Activated naive CD8-positive, alpha-beta T cell (primary cell): ENCODE results near the gene PRR29.
A peak's percentile ranks its signal among the peaks of the same experiment; 100 is the strongest.
"Not testable (repeated sequence)": the region's sequence is repeated elsewhere in the genome, so short reads cannot be mapped to it uniquely, and the experiment has no call there.

Source experiments
- H3K27ac Mint-ChIP-seq: one replicate; pipeline ENCODE4 v1.8.0; 2021; ENCODE audit warnings: mixed read lengths
- H3K27me3 Mint-ChIP-seq: one replicate; pipeline ENCODE4 v1.8.0; 2021; ENCODE audit warnings: mixed read lengths
- H3K36me3 Mint-ChIP-seq: one replicate; pipeline ENCODE4 v1.8.0; 2021; ENCODE audit warnings: mixed read lengths
- H3K4me1 Mint-ChIP-seq: one replicate; pipeline ENCODE4 v1.8.0; 2021; ENCODE audit warnings: low read depth, mixed read lengths
- H3K4me3 Mint-ChIP-seq: one replicate; pipeline ENCODE4 v1.8.0; 2021; ENCODE audit warnings: mild to moderate bottlenecking, mixed read lengths
- H3K9me3 Mint-ChIP-seq: one replicate; pipeline ENCODE4 v1.8.0; 2021; ENCODE audit warnings: low read depth, mixed read lengths

The PRR29 gene

DNA sequence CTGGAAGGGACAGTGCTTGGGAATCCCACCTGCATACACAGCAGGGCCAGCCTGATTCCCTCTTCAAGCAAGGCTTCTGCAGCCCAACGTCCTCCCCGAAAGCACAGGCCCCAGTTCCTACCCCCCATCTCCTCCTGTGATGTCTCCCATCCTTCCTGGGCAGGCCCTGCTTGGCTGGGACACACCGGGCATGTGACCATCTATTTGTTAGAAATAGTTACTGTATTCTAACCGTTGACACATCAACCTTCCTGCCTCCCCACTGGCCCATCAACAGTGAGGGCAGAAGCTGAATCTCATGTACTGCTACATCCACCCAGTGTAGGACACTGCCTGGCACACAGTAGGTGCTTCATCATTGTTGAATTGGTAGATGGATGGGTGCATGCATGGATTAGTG is 10.7 kb downstream of the PRR29 start:
- H3K27ac Mint-ChIP-seq, result peak overlapping the region; percentile 68
- H3K4me3 Mint-ChIP-seq, result no peak overlapping the region
- H3K9me3 Mint-ChIP-seq, result no peaks in the 10 kb centered on the region
- peaks cover 66% of the 10 kb centered on the region for H3K4me1 Mint-ChIP-seq
- H3K27me3 Mint-ChIP-seq, result no peaks in the 10 kb centered on the region
- peaks cover 4% of the 10 kb centered on the region for H3K36me3 Mint-ChIP-seq

DNA sequence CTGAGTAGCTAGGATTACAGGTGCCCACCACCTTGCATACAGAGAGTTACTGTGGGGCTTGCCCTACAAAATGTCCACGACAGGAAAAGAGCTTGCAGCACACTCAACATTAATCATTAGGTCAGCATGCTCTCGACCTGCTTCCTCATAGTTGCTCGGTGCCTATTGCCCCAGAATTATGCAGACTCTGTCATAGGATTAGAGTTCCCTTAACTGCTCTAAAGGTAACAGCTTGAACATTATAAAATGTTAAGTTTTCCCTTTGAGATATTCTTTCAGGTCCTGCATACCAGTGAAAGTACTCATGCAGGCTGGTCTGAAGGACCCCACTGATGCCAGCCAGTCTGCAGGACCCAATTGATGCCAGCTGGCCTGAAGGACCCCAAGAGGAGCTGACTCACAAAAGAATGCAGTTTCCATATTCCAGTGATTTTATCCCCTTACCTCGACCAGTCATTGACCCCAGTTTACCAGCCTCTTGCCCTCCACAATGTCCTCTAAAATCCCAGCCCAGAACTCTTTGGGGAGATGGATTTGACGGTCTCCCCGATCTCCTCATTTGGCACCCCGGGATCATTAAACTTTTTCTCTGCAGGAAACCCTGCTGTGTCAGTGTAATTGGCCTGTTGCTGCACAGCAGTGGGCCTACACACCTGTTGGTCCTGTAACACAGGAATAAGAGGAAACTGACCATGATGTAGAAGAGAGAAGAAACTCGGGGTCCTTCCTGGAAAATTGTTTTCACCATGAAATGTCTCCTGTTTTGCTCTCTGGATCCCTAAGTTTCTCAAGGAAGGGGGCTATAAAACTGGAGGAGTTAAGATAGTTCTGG is 11.6 kb downstream of the PRR29 start:
- Mint-ChIP-seq H3K27ac (peak overlapping the region; percentile 2), H3K9me3 (no peaks in the 10 kb centered on the region), H3K36me3 (peaks cover 4% of the 10 kb centered on the region), H3K4me1 (peaks cover 73% of the 10 kb centered on the region), H3K4me3 (no peak overlapping the region), H3K27me3 (no peaks in the 10 kb centered on the region)

DNA sequence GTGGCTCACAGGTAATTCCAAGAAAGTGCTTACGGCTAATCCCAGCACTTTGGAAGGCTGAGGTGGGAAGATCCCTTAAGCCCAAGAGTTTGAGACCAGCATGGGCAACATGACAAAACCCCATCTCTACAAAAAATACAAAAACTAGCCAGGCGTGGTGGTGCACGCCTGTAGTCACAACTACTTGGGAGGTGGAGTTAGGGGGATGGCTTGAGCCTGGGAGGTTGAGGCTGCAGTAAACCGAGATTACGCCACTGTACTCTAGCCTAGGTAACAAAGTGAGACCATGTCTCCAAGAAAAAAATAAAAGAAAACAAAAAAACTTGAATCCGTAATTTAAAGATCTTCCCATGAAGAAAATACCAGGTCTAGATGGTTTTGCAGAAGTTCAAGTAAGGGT is 17.3 kb downstream of the PRR29 start:
- Mint-ChIP-seq H3K9me3 (no peaks in the 10 kb centered on the region), H3K36me3 (peaks cover 11% of the 10 kb centered on the region), H3K27me3 (no peaks in the 10 kb centered on the region), H3K4me1 (peaks cover 79% of the 10 kb centered on the region), H3K27ac (peak overlapping the region; percentile 93), H3K4me3 (peak overlapping the region; percentile 81)

DNA sequence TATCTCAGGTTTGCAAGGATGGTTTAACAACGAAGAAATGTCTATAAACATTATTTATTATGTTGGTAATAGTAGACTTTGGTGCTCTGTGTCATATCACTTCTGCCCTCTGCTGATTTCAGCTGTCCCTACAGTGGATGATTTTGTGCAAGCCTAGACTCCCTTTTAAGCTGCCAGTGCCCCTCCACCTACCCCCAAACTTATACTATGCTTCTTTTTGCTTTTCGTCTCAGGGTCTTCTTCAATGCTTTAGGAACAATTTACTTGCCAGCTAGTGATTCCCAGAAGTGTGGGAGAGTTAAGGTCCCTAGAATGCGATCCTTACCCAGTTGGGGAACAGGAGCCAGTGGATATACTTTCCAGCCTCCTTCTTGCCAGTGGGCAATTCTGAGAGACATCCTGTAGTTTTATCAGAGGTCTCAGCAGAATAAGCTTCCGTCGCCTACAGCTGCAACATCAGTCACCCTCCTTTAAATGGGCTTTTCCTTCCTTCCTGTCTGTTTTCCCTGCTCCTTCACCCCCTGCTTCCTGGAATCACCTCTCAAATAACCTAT is 18.2 kb downstream of the PRR29 start:
- Mint-ChIP-seq H3K27ac (peak overlapping the region; percentile 87), H3K9me3 (no peaks in the 10 kb centered on the region), H3K4me3 (peak overlapping the region; percentile 96), H3K4me1 (peaks cover 79% of the 10 kb centered on the region), H3K36me3 (peaks cover 11% of the 10 kb centered on the region), H3K27me3 (no peaks in the 10 kb centered on the region)

DNA sequence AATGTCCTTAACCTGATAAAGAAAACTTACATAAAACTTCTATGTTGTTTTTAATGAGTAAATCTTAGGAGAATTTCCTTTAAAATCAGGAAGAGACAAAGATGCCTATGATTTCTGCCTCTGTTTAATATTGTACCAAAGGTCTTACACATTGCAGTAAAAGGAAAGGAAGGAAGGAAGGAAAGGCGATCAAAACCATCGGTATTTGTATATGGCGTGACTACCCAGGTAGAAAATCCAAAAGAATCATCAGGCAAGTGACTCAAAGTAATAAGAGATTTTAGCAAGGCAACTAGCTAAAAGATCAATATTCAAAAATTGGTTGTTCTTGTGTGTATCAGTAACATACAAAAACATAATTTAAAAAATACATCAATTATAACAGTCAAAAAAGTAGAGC is 18.8 kb downstream of the PRR29 start:
- Mint-ChIP-seq H3K27ac (peak overlapping the region; percentile 87), H3K27me3 (no peaks in the 10 kb centered on the region), H3K36me3 (peaks cover 8% of the 10 kb centered on the region), H3K4me3 (peak overlapping the region; percentile 96), H3K4me1 (peaks cover 76% of the 10 kb centered on the region), H3K9me3 (no peaks in the 10 kb centered on the region)

DNA sequence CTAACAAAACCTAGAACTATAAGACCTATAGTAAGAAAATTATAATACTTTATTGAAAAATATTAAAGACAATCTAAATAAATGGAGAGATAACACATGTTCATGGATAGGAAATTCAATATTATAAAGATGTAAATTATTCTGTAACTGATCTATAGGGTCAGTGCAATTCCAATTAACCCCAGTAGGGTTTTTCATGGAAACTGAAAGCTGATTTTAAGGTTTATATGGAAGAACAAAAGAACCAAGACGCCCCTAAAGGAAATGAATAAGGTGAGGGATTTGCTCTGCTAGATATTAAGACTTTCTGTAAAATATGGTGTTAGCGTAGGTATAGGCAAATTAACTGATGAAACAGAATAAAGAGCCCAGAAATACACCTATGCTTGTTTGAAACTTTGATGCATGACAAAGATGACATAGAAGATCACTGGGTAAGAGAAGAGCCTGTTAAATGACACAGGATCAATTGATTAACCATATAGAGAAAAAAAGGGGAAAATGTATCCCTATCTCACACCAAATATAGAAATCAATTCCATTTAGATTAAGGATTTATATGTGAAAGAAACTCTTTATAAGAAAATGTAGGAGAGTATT is 19.3 kb downstream of the PRR29 start:
- Mint-ChIP-seq H3K27ac (peak overlapping the region; percentile 92), H3K9me3 (no peaks in the 10 kb centered on the region), H3K36me3 (peaks cover 7% of the 10 kb centered on the region), H3K4me3 (peak overlapping the region; percentile 96), H3K27me3 (no peaks in the 10 kb centered on the region), H3K4me1 (peaks cover 80% of the 10 kb centered on the region)

DNA sequence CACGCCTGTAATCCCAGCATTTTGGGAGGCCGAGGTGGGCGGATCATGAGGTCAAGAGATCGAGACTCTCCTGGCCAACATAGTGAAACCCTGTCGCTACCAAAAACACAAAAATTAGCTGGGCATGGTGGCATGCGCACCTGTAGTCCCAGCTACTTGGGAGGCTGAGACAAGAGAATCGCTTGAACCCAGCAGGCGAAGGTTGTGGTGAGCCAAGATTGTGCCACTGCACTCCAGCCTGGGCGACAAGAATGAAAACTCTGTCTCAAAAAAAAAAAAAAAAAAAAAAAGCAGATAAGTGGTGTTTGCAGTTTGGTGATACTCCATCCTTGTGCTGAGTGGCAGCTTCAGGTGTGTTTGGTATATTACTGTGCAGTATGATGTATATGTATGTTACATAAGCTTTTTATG is 21.4 kb downstream of the PRR29 start:
- H3K9me3 Mint-ChIP-seq, H3K36me3 Mint-ChIP-seq, H3K27me3 Mint-ChIP-seq: not testable (repeated sequence)
- peak overlapping the region; percentile 99 for H3K27ac Mint-ChIP-seq
- H3K4me1 Mint-ChIP-seq, result peaks cover 80% of the 10 kb centered on the region
- H3K4me3 Mint-ChIP-seq, result peak overlapping the region; percentile 96

DNA sequence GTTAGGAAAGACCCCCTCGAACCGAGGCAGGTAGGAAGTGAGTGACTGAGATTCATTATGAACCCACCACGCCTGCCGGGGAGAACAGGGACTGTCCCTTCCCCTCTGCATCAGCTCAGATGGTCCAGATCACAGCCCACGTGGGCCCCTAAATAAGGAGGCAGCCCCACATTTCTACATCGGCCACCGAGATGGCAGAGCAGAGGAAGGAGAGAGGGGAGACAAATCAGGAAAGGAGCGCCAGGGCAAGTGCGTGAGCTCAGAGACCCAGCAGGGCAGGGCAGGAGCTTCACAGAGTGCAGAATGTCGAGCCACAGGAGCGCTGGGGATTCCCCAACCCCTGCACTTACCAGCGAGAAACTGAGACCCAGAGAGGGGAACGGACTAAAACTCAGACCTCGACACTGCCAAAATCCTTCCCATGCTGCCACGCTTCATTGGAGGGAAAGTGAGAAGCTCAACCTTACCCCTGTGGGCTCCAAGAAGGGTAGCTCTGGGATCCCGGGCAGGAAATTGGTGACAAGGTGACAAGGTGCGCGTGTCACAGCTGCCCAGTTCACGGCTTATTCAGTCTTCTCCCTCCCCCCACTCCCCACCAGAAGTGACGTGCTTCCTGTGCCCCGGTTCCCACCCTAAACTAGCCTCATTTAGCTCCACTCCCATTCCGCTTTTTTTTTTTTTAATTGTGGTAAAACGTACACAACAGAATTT is 22.1 kb downstream of the PRR29 start, which contains the start of gene ICAM2:
Gene ICAM2, minus strand, starts transcription at position 578 of the 711 bp plus-strand sequence. CDS start 13,942 bp downstream, outside the sequence.
- Mint-ChIP-seq H3K4me1 (peaks cover 81% of the 10 kb centered on the region), H3K9me3 (no peaks in the 10 kb centered on the region), H3K4me3 (peak within 1 kb of the TSS; percentile 96), H3K27me3 (no peaks in the 10 kb centered on the region), H3K27ac (peak within 1 kb of the TSS; percentile 99), H3K36me3 (peaks cover 3% of the 10 kb centered on the region)

DNA sequence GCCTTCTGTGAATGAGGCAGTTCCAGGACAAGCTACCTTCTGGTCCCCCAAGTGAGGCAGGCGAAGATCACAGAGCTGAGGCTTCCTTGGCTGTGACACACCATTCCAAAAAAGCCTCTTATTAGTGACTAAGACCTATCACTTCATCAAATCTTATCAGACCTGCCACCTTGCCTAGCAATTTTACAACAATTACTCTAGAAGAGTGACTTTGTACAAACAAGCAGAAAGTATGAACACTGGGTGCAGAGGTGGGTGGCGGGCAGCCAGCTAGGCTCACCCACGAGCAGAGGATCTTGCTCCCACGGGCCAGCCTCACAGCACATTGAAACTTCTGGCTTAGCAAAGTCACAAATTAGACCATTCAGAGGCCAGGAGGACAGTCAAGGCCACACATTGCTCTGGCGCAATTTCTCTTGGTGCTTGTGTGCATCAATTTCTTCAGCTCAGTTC is 24.5 kb downstream of the PRR29 start:
- no peaks in the 10 kb centered on the region for H3K27me3 Mint-ChIP-seq
- peaks cover 76% of the 10 kb centered on the region for H3K4me1 Mint-ChIP-seq
- H3K9me3 Mint-ChIP-seq, result no peaks in the 10 kb centered on the region
- H3K36me3 Mint-ChIP-seq, result peaks cover 1% of the 10 kb centered on the region
- H3K4me3 Mint-ChIP-seq, result peak overlapping the region; percentile 70
- peak overlapping the region; percentile 94 for H3K27ac Mint-ChIP-seq

DNA sequence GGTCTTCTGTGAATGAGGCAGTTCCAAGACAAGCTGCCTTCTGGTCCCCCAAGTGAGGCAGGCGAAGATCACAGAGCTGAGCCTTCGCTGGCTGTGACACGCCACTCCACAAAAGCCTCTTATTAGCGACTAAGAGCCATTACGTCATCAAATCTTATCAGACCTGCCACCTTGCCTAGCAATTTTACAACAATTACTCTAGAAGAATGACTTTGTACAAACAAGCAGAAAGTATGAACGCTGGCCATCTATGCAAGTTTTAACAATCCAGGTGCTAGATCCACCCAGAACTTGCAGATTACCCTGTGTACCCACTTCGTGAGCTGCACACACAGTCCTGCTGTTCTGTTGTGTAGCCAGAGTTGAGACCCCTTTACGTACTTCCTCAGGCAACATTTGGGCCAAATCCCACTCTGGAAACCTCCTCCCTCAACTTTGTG is 26.1 kb downstream of the PRR29 start:
- no peaks in the 10 kb centered on the region for H3K27me3 Mint-ChIP-seq
- no peaks in the 10 kb centered on the region for H3K9me3 Mint-ChIP-seq
- H3K4me1 Mint-ChIP-seq, result peaks cover 68% of the 10 kb centered on the region
- H3K27ac Mint-ChIP-seq, result peak overlapping the region; percentile 83
- H3K4me3 Mint-ChIP-seq, result no peak overlapping the region
- H3K36me3 Mint-ChIP-seq, result no peaks in the 10 kb centered on the region

DNA sequence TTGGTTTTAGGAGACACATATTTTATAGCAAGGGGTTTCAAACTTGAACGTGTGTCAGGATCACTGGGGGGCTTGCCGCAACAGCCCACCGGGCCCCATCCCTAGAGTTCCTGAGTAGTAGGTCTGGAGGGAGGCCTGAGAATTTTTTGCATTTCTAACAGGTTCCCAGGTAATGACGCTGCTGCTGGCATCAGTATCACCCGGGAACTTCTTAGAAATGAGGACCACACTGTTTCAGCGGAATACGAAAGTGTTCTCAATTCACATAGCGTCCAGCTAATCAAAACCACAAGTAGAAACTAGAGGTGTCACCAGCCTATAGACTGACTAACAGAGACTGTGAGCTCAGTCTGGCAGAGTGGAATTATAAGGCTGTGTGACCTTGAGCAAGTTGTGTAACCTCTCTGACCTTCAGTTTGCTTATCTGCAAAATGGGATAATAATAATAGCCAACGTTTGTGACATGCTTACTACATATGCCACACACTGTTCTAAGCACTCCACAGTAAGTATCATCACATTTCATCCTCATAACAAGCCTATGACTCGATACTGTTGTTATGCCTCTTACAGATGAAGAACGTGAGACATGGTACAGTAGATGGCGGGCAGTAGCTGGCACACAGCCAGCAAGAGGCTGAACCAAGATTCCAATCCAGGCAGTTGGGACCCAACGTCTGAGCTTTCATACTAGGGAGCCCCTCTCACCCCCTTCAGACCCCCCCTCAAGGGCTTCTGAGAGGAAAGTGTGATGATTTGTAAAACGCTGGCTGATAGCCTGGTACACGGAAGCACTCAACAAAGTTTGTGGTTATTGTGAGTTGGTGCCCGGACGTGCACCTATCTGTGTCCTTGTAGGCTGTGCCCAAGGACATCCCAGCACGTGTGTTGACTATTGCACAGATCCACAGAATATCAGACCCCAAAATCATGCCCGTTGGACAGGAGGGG is 26.9 kb downstream of the PRR29 start:
- peak overlapping the region; percentile 81 for H3K4me3 Mint-ChIP-seq
- H3K36me3 Mint-ChIP-seq, result no peaks in the 10 kb centered on the region
- H3K27me3 Mint-ChIP-seq, result no peaks in the 10 kb centered on the region
- peaks cover 64% of the 10 kb centered on the region for H3K4me1 Mint-ChIP-seq
- no peaks in the 10 kb centered on the region for H3K9me3 Mint-ChIP-seq
- H3K27ac Mint-ChIP-seq, result peak overlapping the region; percentile 83

DNA sequence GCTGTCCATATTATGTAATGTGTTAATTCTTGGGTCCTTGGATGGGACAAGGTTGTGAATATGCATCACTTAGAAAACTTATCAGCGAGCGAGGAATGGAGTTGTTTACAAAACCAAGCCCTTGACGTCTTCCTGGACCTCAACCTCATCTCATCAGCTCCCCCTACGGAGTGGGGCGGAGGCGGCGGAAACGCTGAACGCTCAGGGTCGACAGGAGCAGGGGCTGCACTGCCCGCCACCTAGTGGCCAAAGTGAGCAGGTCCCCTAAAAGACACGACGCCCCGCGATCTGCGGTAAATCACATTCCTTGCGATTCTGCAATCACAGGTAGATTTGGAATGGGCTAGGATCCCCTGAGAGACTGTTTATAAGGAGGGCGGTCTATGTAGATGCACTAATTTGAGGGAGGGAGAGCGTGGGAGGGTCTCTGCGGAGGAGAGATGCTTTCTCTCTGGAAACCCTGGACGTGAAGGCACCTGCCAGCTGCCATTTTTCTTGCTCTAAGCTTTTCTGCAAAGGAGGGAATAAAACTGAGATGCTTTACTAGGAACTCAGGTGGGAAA is 27.7 kb downstream of the PRR29 start:
- H3K27me3 Mint-ChIP-seq, result no peaks in the 10 kb centered on the region
- peak overlapping the region; percentile 81 for H3K4me3 Mint-ChIP-seq
- H3K9me3 Mint-ChIP-seq, result no peaks in the 10 kb centered on the region
- no peaks in the 10 kb centered on the region for H3K36me3 Mint-ChIP-seq
- peak overlapping the region; percentile 83 for H3K27ac Mint-ChIP-seq
- H3K4me1 Mint-ChIP-seq, result peaks cover 59% of the 10 kb centered on the region

DNA sequence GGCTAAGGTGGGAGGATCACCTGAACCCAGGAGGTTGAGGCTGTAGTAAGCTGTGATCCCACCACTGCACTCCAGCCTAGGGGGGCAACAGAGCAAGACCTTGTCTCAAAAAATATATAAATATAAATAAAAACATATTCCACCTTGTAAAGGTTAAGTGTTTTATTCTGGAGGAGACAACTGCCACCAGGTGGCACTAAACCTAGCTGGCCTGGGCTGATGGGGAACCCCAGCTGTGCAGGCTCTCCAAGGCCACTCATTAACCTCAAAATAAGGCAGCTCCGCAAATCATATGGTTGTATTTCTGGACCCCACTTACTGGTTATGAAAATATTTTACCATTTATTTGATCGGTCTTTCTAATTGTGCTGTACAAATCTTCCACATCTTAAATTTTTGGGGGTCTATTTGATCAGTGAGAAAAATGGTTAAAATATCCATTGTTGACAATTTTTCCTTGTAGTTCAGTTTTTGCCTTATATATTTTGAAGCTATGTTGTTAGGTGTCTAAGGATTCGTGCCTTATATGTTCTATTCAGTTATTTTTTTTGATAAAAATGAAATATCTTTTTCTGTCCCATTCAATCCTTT is 30.8 kb downstream of the PRR29 start:
- H3K4me3 Mint-ChIP-seq, result no peak overlapping the region
- H3K27me3 Mint-ChIP-seq, result no peaks in the 10 kb centered on the region
- H3K36me3 Mint-ChIP-seq, result no peaks in the 10 kb centered on the region
- no peaks in the 10 kb centered on the region for H3K9me3 Mint-ChIP-seq
- peaks cover 33% of the 10 kb centered on the region for H3K4me1 Mint-ChIP-seq
- H3K27ac Mint-ChIP-seq, result no peak overlapping the region
